NCI-H82 treated with DMSO at 0.1 percent for 48 hours (cell line): ENCODE data around the gene TCF7L1.
A peak's percentile ranks its signal among the peaks of the same experiment; 100 is the strongest.
"Not testable (repeated sequence)": the region's sequence is repeated elsewhere in the genome, so short reads cannot be mapped to it uniquely, and the experiment has no call there.

Experiments
- DNase-seq: peaks from one replicate; lab custom pipeline; 2025; ENCODE audit not compliant: unreplicated experiment; lab: John Stamatoyannopoulos, UW

Gene TCF7L1, protein sequence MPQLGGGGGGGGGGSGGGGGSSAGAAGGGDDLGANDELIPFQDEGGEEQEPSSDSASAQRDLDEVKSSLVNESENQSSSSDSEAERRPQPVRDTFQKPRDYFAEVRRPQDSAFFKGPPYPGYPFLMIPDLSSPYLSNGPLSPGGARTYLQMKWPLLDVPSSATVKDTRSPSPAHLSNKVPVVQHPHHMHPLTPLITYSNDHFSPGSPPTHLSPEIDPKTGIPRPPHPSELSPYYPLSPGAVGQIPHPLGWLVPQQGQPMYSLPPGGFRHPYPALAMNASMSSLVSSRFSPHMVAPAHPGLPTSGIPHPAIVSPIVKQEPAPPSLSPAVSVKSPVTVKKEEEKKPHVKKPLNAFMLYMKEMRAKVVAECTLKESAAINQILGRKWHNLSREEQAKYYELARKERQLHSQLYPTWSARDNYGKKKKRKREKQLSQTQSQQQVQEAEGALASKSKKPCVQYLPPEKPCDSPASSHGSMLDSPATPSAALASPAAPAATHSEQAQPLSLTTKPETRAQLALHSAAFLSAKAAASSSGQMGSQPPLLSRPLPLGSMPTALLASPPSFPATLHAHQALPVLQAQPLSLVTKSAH

DNA sequence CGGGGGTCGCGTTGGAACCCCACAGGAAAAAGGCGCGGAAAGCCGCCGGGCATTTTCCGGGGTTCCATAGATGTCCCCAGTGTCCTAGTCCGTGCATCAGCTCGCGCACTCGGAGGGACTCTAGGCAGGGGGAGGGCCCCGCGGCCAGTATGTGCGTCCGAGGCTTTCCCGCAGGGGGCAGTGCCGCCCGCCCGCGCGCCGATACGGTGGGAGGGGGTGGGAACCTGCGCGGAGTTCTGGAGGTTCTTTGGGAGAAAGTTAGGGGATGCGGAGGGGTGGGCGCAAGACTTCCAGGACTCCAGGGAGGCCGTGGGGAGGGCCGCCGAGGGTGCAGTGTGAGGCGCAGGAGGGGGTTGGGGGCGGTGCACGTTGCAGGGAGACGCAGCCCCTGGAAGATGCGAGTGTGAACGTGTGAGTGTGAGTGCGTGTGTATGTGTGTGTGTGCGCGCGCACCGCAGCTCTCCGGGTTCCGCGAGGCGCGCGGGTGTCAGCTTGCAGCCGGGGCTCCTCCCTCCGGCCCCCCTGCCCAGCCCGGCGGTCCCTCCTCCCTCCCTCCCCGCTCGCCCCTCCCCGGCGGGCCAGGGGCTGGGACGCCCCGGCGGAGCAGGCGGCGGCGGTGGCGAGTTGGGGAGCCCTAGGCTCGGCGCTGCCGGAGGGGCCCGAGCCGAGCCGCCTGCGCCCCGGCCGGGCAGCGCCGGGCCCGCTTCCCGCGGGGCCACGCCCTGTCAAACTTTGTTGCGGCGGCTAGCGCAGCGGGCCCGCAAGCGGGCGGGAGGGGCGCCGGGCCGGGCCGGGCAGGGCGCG is at the start of gene TCF7L1:
TSS of gene TCF7L1 (plus strand) at position 559 of the 804 bp plus-strand sequence. CDS start 293 bp downstream, outside the sequence.
- DNase-seq: peak; percentile 70

DNA sequence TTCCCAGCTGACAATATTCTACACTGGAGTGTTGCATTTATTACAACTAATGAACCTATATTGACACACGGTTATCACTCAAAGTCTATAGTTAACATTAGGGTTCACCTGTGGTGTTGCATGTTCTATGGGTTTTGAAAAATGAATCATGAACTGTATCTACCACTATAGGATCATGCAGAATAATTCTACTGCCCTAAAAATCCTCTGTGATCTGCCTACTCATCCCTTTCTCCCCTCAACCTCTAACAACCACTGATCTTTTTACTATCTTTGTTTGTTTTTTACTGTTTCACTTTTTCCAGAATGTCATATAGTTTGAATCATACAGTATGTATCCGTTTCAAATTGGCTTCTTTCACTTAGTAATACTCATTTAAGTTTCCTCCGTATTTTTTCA is 47.6 kb upstream of the TCF7L1 start:
- no peak for DNase-seq

DNA sequence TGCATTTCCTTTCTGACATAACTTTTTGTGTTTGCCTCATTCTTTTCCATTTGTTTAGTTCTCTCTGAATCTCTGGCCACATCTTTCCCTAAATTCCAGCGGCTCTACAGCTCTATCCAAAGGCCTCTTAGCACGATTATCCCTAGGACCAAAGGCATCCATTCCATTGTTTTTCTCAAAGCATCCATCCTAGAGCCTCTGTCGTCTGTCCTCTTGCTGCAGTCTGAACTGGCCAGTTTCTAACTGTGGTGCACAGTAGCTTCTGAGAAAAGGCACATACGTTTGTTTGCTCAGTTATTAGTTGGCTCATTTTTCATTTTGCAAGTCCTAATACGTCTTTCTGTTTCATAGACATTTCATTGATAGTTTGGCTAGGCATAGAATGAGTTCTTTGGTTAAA is 45.7 kb upstream of the TCF7L1 start:
- no peak for DNase-seq

DNA sequence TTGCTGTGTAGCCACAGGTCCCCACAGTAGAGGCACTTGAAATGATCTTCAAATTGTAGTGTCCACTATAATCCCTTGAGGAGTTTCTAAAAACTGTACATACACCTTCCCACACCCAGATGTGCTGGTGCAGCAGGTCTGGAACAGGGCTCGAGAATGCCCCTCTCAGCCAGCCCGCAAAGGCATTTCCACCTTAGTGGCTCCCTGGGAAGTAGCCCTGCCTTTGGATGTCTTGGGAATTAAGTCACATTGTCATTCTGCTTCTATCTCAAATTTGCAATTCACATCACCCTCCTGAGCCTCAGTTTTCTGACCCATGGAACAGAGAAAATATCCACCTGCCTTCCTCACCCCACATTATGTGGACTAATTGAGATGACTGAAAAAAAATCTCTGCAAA is 44.3 kb upstream of the TCF7L1 start:
- DNase-seq: no peak

DNA sequence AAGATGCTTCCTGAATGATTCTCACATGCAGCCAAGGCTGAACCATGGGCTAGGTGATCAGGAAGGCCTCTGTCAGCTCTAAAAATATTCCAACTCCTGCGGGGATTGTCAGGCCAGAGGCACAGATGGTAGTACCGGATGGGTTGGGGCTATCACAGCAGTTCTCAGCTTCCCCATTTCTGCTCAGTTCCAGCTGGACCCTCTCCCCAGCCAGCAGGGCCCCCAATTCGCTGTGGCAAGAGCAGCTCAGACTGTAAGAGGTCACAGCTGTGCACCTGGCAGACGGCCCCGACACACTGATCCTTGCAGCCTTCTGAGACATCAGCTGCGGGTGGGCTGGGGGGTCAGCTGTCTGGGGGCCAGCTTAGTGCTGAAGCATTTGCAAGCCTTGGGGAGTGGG is 43.6 kb upstream of the TCF7L1 start:
- DNase-seq: peak; percentile 50

DNA sequence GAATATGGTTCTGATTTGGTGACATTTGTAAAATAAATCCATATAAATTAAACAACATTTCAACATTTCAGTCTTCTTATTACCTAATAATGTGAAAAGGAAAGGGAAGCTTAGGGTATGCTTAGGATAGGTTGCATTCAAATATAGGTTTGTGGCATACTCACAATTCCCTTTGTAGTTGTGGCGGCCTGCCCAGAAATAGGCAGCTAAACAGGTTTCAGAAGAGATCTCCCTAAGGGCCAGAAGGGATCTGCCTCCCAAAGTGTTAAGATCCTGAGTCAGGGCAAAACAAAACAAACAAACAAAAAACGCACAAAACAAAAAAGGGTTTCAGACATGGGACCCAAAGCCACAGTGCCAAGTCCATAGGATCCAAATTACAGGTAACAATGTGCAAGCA is 41.4 kb upstream of the TCF7L1 start:
- DNase-seq: no peak

DNA sequence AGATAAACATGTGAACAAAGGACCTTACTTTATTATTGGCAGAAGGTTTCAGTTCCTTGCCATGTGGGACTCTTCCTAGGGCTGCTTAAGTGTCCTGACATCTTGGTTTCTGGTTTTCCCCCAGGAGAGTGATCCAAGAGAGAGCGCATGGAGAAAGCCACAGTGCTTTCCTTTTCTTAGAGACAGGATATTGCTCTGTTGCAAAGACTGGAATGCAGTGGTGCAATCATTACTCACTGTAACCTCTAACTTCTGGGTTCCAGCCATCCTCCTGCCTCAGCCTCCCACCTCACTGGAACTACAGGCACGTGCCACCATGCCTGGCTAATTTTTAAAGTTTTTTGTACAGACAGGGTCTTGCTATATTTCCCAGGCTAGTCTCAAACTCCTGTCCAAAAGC is 38.1 kb upstream of the TCF7L1 start:
- DNase-seq: no peak

DNA sequence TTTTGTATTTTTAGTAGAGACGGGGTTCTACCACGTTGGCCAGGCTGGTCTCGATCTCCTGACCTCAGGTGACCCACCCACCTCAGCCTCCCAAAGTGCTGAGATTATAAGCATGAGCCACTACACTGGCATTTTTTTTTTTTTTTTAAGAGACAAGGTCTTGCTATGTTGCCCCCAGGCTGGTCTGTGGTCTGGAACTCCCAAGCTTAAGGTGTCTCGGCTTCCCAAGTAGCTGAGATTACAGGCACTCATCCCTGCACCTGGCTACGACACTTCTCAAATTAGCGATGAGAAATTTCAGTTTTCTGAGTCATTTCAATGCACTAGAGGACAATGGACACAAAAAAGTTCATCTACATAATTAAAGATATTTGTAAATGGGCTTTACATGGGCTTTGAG is 36.6 kb upstream of the TCF7L1 start:
- DNase-seq: no peak

DNA sequence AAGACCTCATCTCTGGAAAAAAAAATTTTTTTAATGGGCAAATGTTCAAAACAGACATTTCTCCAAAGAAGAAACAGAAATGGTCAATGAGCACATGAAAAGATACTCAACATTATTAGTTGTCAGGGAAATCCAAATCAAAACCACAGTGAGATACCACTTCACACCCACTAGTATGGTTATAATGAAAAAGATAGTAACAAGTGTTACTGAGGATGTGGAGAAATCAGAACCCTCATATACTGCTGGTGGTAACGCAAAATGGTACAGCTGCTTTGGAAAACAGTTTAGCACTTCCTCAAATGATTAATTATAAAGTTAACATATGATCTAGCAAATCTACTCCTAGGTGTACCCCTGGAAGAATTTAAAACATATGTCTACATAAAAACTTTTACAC is 29.0 kb upstream of the TCF7L1 start:
- no peak for DNase-seq

DNA sequence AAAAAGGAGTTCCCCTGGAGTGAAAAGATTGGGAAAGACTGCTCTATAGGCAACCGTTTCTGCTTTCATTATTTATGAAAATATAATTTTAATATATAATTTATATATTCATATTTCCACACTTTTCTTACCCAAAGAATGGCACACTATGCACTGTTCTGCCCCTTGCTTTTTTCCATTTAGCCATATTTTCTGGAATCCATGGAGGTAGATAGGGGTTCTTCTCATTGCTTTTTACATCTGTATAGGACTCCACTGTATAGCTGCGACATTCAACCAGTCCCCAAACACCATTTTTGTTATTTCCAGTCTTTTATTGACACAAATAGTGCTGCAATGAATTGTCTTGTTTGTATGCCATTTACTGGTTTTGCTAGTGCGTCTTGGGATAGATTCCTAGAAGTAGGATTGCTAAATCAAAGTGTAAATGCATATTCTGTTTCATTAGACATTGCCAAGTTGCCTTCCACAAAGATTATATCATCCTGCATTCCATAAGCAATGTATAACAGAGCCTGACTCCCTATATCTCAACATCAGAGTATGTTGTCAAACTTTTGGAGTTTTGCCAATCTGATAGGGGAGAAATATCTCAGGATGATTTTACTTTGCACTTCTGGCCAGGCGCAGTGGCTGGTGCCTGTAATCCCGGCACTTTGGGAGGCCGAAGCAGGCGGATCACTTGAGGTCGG is 26.6 kb upstream of the TCF7L1 start:
- DNase-seq: no peak

DNA sequence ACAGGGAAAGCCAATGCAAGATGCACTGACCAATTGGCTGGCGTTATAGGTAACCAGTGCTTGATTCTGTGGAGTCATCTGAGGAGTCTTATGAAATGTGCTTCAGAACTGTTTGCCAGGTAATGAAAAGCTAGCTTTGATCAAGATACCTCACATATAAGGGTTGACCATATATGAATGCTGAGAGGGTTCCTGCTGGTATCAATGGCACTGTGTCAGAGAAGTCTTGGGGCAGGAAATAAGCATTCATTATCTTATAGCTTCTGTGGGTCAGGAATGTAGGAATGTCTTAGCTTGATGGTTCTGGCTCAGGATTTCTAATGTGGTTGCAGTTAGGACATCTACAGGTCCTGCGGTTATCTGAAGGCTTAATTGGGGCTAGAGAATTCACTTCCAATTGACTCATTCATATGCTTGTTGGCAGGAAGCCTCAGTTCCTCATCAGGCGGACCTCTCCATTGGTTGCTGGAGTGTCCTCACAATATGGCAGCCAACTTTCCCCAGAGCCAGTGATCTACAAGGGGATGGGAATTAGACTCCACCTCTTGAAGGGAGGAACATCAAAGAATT is 22.1 kb upstream of the TCF7L1 start:
- no peak for DNase-seq

DNA sequence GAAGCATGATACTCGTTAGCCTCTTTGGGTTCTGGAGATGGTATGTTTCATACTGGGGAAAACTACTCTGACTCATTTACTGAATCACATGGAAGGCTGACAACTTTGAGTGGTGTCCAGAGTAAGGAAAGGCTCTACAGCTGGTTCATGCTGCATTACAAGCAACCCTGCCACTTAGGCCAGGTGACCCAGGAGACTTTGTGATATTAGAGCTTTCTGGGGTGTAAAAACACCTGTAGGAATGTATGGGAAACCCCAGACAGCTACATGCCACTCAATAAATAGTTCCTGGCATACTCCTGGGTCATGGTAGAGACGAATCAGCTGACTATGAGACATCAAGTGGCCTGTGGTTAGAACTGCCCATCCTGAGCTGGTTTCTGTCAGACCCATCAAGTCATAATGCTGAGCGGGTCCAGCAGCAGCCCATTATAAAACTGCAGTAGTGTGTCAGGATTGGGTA is 21.3 kb upstream of the TCF7L1 start:
- no peak for DNase-seq

DNA sequence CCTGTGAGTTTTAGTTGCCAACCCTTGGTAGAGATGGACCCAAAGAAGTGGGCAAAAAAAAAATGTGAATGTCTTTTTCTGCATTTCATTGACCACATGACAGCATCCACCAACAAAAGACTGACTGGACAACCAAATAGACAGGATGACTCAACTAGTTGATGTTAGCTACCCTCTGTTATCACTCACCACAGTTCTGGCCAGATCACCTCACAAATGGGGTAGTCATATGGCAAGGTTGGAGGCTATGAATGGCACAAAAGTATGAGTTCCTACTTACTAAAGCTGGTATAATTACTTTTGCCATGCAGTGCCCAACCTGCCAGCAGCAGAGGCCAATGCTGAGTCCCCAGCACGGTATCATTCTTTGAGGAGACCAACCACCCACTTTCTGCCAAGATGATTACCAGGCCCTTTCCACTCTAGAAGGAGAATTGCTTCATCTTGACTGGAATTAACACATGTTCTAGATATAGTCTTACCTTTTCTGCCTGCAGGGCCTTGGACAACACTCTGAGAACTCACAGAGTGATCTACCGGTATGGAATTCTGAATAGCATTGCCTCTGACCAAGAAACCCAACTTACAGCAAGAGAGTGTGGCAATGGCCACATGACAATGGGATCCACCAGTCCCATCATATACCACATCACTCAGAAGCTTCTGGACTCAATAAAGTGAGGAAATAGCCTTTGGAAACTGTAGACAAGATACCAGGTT is 20.1 kb upstream of the TCF7L1 start:
- no peak for DNase-seq

DNA sequence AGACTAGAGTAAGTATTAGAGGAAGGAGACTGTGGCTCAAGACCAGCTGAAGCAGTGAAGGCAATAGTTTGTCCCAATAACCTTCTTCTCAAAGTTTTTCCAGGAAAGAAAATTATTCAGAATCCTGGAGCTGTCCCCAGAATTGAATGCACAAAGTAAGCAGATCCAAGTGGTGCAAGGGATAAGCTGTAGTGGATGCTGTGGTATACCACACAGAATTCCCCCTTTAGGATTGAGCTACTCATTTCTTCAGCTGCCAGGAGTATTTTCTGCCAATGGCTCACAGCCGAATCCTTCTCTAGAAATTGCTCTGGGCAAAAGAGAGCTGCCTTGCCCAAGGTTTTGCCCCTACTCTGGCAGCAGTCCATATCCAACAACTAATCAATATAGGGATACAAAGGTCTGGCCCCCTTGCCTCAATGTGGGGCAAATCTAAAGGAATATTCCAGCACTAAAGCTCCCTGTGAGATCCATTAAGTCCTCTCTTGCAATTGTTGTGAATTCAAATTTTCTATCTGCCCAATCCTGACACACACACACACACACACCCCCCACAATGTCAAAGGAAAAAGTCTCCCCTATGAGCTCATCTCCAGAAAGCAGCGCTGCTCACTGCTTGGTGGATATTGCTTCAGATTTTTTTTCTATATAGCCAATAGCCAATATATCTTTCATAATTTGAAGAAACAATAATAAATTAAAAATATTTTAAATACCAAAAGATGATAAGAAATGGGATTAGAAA is 18.4 kb upstream of the TCF7L1 start:
- DNase-seq: no peak

DNA sequence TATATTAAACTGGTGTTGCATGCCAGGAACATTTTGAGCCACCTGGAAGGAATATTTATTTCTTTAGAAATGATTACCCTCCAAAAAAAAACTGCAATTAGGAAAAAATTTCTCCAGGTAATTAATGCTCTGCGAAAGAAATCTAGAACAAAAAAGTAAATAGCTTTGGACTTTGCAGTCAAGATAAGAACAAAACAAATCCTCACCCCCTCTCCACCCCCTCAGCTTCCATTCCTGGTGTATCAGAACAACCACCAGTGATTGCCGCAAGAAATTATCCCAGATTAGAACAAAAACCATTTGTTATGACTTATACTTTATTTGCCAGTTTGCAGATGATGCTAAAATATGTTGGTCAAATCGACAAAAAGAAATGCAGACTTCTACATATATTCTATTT is 17.0 kb upstream of the TCF7L1 start:
- DNase-seq: no peak

DNA sequence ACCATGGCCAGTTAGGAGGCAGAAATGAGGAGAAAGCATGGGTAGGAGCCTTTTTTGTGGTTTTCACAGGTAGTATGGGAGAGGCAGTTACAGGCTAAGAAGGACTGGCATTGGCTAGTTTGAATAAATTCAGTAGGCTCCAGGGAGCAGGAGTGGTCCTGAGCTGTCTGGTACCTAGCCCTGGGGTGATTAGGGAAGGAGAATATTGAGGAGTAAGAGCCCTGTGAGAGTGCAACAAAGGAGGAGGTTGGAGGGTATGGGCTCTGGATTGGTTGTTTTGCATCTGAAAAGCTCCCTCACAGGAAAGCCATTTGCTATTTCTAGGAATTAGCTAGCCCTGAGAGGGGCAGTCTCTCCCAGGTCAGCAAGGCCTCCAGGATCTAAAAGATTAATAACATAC is 13.3 kb upstream of the TCF7L1 start:
- no peak for DNase-seq

DNA sequence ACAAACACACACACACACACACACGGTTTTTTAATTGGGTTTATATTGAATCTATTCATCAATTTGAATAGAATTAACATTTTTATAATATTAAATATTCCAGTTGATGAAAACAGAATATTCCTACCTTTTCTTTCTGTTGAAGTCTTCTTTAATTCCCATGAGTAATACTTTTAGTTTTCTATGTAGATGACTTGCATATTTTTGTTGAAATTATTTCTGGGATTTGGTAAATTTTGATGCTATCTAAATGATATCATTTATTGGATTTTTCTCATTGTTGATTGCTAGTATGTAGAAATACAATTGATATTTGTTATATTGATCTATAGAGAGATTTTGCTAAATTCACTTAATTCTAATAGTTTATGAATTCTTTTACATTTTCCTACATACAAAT is 12.8 kb upstream of the TCF7L1 start:
- no peak for DNase-seq

DNA sequence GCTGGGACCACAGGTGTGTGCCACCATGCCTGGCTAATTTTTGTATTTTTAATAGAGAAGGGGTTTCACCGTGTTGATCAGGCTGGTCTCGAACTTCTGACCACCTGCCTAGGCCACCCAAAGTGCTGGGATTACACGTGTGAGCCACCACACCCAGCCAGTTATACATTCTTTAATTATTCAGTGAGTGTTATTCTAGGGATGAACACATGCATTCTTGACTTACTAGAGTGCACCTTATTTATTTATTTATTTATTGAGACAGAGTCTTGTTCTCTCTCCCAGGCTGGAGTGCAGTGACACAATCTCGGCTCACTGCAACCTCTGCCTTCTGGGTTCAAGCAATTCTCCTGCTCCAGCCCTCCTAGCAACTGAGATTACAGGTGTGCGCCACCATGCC is 6.7 kb upstream of the TCF7L1 start:
- not testable (repeated sequence) for DNase-seq

DNA sequence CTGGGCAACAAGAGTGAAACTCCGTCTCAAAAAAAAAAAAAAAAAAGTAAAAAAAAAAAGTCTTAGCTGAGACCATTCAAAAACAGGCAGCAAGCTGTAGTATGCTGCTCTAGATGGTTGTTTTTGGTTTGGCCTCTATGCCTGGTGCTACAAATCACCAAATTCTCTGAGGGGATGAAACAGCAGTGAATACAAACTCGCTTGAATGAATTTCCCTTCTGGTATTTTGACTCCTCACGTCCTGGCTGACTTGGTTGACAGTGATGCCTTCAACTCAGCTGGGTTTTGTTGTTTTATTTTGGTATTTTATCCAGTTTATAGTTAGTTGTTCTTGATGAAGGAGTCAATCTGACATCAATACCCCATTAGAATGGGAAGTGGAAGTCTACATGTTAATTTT is 3.3 kb upstream of the TCF7L1 start:
- no peak for DNase-seq

DNA sequence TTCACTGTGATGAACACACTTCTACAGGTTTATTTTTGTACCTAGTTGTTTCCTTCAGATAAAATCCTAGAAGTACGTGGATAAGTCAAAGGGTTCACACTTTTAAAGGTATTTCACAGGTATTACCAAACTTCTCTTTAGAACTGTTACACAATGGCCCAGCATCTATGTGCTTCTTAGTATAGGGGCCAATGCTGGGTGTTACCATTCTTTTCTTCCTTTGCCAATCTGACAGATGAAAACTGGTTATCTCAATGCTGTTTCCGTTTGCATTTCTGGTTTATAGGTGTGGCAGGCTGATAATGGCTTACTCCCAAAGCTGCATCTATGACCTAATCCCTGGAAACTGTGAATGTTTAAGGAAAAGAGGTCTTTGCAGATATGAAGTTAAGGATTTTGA is 2.8 kb upstream of the TCF7L1 start:
- no peak for DNase-seq
